ENCODE results near the gene RBM5.
"Not testable (repeated sequence)": the region's sequence is repeated elsewhere in the genome, so short reads cannot be mapped to it uniquely, and the experiment has no call there.

RBM5 gene

GRCh38 chr3:50078622-50079021 lies 10.1 kb upstream of the RBM5 start:
- peak overlapping the region; percentile 34; the same call in 1 of the 2 replicates for H3K27ac ChIP-seq
- TF ChIP-seq CTCF (IDR thresholded peaks at IDR 0.05) (no peak), ZFX (IDR thresholded peaks at IDR 0.05; ENCODE audit: borderline replicate concordance) (no peak)

GRCh38 chr3:50084951-50085350 lies 3.8 kb upstream of the RBM5 start:
- not testable (repeated sequence) for H3K27ac ChIP-seq

- peak overlapping the region; percentile 83 for H3K27ac ChIP-seq
- TF ChIP-seq CTCF (IDR thresholded peaks at IDR 0.05), result no peak
These were observed 858 bp downstream of the RBM5 start for GRCh38 chr3:50089609-50089945.

GRCh38 chr3:50090984-50091383 lies 2.3 kb downstream of the RBM5 start:
- no peak overlapping the region for H3K27ac ChIP-seq
- TF ChIP-seq ZFX (IDR thresholded peaks at IDR 0.05; ENCODE audit: borderline replicate concordance), result no peak

GRCh38 chr3:50095352-50095998 lies 6.8 kb downstream of the RBM5 start:
- no peak overlapping the region for H3K27ac ChIP-seq
- TF ChIP-seq ZFX (IDR thresholded peaks at IDR 0.05; ENCODE audit: borderline replicate concordance), result no peak
- TF ChIP-seq CTCF (IDR thresholded peaks at IDR 0.05), result no peak

- TF ChIP-seq CTCF (IDR thresholded peaks at IDR 0.05) (no peak), ZFX (IDR thresholded peaks at IDR 0.05; ENCODE audit: borderline replicate concordance) (no peak)
- no peak overlapping the region for H3K27ac ChIP-seq
These were observed 11.7 kb downstream of the RBM5 start for GRCh38 chr3:50100386-50100785.

- H3K27ac ChIP-seq, result no peak overlapping the region
- no peak for TF ChIP-seq CTCF (IDR thresholded peaks at IDR 0.05)
- TF ChIP-seq ZFX (IDR thresholded peaks at IDR 0.05; ENCODE audit: borderline replicate concordance), result no peak
These were observed 12.5 kb downstream of the RBM5 start for GRCh38 chr3:50100956-50101845.

GRCh38 chr3:50102558-50102957 lies 13.8 kb downstream of the RBM5 start:
- no peak overlapping the region for H3K27ac ChIP-seq
- TF ChIP-seq ZFX (IDR thresholded peaks at IDR 0.05; ENCODE audit: borderline replicate concordance) (no peak), CTCF (IDR thresholded peaks at IDR 0.05) (no peak)

All from 22Rv1 (cell line).